SK-N-SH treated with all-trans-retinoic acid at 6 μM for 48 hours (cell line): Measurements from ENCODE around the gene DPYD.

Source experiments
- ATAC-seq: fragments of 200-7000 bp; cut with Tn5 transposase; 3 replicates; pipeline ENCODE4 v1.9.1; 2020; ENCODE audit warnings: mild to moderate bottlenecking, moderate library complexity
- ARNTL ChIP-seq: fragments of 450-650 bp; formaldehyde crosslinking; IDR thresholded peaks from 2 replicates; pipeline ENCODE4 v1.5.0; 2020; ENCODE audit warnings: low read depth, mild to moderate bottlenecking, moderate library complexity, borderline replicate concordance
- BACH2 ChIP-seq: fragments of 250-450 bp; sonication (Bioruptor Pico); IDR thresholded peaks from 2 replicates; pipeline ENCODE4 v1.9.0; 2021; ENCODE audit warnings: mild to moderate bottlenecking, borderline replicate concordance
- CREB5 ChIP-seq: fragments of 250-450 bp; sonication (Bioruptor Pico); IDR thresholded peaks from 2 replicates; pipeline ENCODE4 v1.5.1; 2020; ENCODE audit warnings: low read depth, mild to moderate bottlenecking, moderate library complexity
- CSDC2 ChIP-seq: fragments of 250-450 bp; sonication (Bioruptor Pico); IDR thresholded peaks from 2 replicates; pipeline ENCODE4 v1.5.0; 2020; ENCODE audit warnings: mild to moderate bottlenecking, moderate library complexity
- ESRRG ChIP-seq: fragments of 250-450 bp; sonication (Bioruptor Pico); IDR thresholded peaks from 2 replicates; pipeline ENCODE4 v1.6.1; 2021; ENCODE audit warnings: mild to moderate bottlenecking
- GLIS3 ChIP-seq: fragments of 250-450 bp; sonication (Bioruptor Pico); IDR thresholded peaks from 2 replicates; pipeline ENCODE4 v1.5.0; 2020; ENCODE audit warnings: mild to moderate bottlenecking, moderate library complexity
- ISL1 ChIP-seq: fragments of 250-450 bp; sonication (Bioruptor Pico); IDR thresholded peaks from 2 replicates; pipeline ENCODE4 v2.1.2; 2022; ENCODE audit warnings: mild to moderate bottlenecking, moderate library complexity
- OSR1 ChIP-seq: fragments of 250-450 bp; sonication (Bioruptor Pico); IDR thresholded peaks from 2 replicates; pipeline ENCODE4 v1.8.0; 2022; ENCODE audit warnings: moderate library complexity, mild to moderate bottlenecking, inconsistent platforms
- POU6F1 ChIP-seq: fragments of 250-450 bp; sonication (Bioruptor Pico); IDR thresholded peaks from 2 replicates; pipeline ENCODE4 v1.8.0; 2021; ENCODE audit warnings: low read depth, mild to moderate bottlenecking, moderate library complexity, borderline replicate concordance
- PPARA ChIP-seq: fragments of 250-450 bp; sonication (Bioruptor Pico); IDR thresholded peaks from 2 replicates; pipeline ENCODE4 v1.5.0; 2020; ENCODE audit warnings: mild to moderate bottlenecking, borderline replicate concordance
- RARB ChIP-seq: fragments of 250-450 bp; sonication (Bioruptor Pico); IDR thresholded peaks from 2 replicates; pipeline ENCODE4 v1.8.0; 2021; ENCODE audit warnings: mild to moderate bottlenecking, moderate library complexity
- SNAI2 ChIP-seq: fragments of 250-450 bp; sonication (Bioruptor Pico); IDR thresholded peaks from 2 replicates; pipeline ENCODE4 v1.5.0; 2020; ENCODE audit warnings: mild to moderate bottlenecking, moderate library complexity
- TCF4 ChIP-seq: fragments of 250-450 bp; sonication (Bioruptor Pico); IDR thresholded peaks from 2 replicates; pipeline ENCODE4 v1.8.0; 2021; ENCODE audit warnings: mild to moderate bottlenecking, moderate library complexity, borderline replicate concordance
- TOX ChIP-seq: fragments of 250-450 bp; sonication (Bioruptor Pico); IDR thresholded peaks from 2 replicates; pipeline ENCODE4 v1.8.0; 2021; ENCODE audit warnings: mild to moderate bottlenecking, moderate library complexity, borderline replicate concordance
- ZC3H10 ChIP-seq: fragments of 250-450 bp; sonication (Bioruptor Pico); IDR thresholded peaks from 2 replicates; pipeline ENCODE4 v1.5.1; 2021; ENCODE audit warnings: mild to moderate bottlenecking, moderate library complexity
- ZFP30 ChIP-seq: fragments of 450-650 bp; formaldehyde crosslinking; IDR thresholded peaks from 2 replicates; pipeline ENCODE4 v1.5.0; 2022; ENCODE audit warnings: mild to moderate bottlenecking, moderate library complexity
- ZNF565 ChIP-seq: fragments of 450-650 bp; formaldehyde crosslinking; conservative IDR thresholded peaks from 2 replicates; pipeline ENCODE4 v1.5.0; 2020; ENCODE audit warnings: low read depth, mild to moderate bottlenecking, moderate library complexity
- ZNF70 ChIP-seq: fragments of 450-650 bp; formaldehyde crosslinking; IDR thresholded peaks from 2 replicates; pipeline ENCODE4 v1.5.0; 2020; ENCODE audit warnings: mild to moderate bottlenecking, moderate library complexity
- ZNF8 ChIP-seq: fragments of 450-650 bp; formaldehyde crosslinking; IDR thresholded peaks from 2 replicates; pipeline ENCODE4 v1.5.0; 2020; ENCODE audit warnings: mild to moderate bottlenecking, moderate library complexity
- TF ChIP-seq, protein P1 (sequence below): fragments of 250-450 bp; sonication (Bioruptor Pico); IDR thresholded peaks from 2 replicates; pipeline ENCODE4 v1.5.0; 2020; ENCODE audit warnings: mild to moderate bottlenecking, moderate library complexity
- TF ChIP-seq, protein P2 (sequence below): fragments of 250-450 bp; sonication (Bioruptor Pico); IDR thresholded peaks from 2 replicates; pipeline ENCODE4 v1.8.0; 2020; ENCODE audit warnings: mild to moderate bottlenecking, moderate library complexity, borderline replicate concordance
- TF ChIP-seq, protein P3 (sequence below): fragments of 250-450 bp; sonication (Bioruptor Pico); IDR thresholded peaks from 2 replicates; pipeline ENCODE4 v1.5.1; 2021; ENCODE audit warnings: mild to moderate bottlenecking, moderate library complexity

The DPYD gene

DNA sequence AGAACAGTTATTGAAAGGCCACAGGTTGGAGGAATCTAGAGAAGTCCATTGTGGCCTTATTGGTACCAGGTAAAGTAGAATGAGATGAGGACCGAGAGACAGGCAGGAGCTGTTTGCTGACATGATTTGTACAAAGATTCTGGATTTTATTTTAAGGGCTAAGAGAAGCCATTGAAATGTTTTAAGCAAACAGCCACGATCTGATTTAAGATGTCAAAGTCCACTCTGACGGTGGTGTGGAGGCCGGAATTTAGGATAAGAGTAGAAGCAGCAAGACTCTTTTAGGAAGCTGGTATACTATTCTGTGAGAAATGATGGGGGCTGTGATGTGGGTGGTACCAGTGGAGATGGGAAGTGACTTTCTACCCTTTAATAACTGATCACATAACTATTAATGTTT, 418.5 kb downstream of the DPYD start:
- ATAC-seq: no peak
- TF ChIP-seq POU6F1 (CRISPR knock-in tag): no peak
- no peak for TF ChIP-seq ZFP30 (CRISPR knock-in tag)
- TF ChIP-seq ZC3H10 (CRISPR knock-in tag): no peak
- no peak for TF ChIP-seq RARB (CRISPR knock-in tag)
- TF ChIP-seq, protein P1, sequence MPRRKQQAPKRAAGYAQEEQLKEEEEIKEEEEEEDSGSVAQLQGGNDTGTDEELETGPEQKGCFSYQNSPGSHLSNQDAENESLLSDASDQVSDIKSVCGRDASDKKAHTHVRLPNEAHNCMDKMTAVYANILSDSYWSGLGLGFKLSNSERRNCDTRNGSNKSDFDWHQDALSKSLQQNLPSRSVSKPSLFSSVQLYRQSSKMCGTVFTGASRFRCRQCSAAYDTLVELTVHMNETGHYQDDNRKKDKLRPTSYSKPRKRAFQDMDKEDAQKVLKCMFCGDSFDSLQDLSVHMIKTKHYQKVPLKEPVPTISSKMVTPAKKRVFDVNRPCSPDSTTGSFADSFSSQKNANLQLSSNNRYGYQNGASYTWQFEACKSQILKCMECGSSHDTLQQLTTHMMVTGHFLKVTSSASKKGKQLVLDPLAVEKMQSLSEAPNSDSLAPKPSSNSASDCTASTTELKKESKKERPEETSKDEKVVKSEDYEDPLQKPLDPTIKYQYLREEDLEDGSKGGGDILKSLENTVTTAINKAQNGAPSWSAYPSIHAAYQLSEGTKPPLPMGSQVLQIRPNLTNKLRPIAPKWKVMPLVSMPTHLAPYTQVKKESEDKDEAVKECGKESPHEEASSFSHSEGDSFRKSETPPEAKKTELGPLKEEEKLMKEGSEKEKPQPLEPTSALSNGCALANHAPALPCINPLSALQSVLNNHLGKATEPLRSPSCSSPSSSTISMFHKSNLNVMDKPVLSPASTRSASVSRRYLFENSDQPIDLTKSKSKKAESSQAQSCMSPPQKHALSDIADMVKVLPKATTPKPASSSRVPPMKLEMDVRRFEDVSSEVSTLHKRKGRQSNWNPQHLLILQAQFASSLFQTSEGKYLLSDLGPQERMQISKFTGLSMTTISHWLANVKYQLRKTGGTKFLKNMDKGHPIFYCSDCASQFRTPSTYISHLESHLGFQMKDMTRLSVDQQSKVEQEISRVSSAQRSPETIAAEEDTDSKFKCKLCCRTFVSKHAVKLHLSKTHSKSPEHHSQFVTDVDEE (CRISPR knock-in tag): no peak
- no peak for TF ChIP-seq SNAI2 (CRISPR knock-in tag)
- no peak for TF ChIP-seq TCF4
- TF ChIP-seq, protein P2, sequence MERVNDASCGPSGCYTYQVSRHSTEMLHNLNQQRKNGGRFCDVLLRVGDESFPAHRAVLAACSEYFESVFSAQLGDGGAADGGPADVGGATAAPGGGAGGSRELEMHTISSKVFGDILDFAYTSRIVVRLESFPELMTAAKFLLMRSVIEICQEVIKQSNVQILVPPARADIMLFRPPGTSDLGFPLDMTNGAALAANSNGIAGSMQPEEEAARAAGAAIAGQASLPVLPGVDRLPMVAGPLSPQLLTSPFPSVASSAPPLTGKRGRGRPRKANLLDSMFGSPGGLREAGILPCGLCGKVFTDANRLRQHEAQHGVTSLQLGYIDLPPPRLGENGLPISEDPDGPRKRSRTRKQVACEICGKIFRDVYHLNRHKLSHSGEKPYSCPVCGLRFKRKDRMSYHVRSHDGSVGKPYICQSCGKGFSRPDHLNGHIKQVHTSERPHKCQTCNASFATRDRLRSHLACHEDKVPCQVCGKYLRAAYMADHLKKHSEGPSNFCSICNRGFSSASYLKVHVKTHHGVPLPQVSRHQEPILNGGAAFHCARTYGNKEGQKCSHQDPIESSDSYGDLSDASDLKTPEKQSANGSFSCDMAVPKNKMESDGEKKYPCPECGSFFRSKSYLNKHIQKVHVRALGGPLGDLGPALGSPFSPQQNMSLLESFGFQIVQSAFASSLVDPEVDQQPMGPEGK (CRISPR knock-in tag): no peak
- TF ChIP-seq ZNF565 (CRISPR knock-in tag): no peak
- no peak for TF ChIP-seq CSDC2 (CRISPR knock-in tag)
- no peak for TF ChIP-seq ISL1 (CRISPR knock-in tag)
- TF ChIP-seq ESRRG (CRISPR knock-in tag): no peak
- no peak for TF ChIP-seq PPARA
- TF ChIP-seq ARNTL (CRISPR knock-in tag): no peak
- TF ChIP-seq ZNF70: no peak
- TF ChIP-seq OSR1 (CRISPR knock-in tag): no peak
- TF ChIP-seq GLIS3 (CRISPR knock-in tag): no peak
- TF ChIP-seq, protein P3, sequence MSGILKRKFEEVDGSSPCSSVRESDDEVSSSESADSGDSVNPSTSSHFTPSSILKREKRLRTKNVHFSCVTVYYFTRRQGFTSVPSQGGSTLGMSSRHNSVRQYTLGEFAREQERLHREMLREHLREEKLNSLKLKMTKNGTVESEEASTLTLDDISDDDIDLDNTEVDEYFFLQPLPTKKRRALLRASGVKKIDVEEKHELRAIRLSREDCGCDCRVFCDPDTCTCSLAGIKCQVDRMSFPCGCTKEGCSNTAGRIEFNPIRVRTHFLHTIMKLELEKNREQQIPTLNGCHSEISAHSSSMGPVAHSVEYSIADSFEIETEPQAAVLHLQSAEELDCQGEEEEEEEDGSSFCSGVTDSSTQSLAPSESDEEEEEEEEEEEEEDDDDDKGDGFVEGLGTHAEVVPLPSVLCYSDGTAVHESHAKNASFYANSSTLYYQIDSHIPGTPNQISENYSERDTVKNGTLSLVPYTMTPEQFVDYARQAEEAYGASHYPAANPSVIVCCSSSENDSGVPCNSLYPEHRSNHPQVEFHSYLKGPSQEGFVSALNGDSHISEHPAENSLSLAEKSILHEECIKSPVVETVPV (CRISPR knock-in tag): no peak
- no peak for TF ChIP-seq BACH2
- no peak for TF ChIP-seq ZNF8 (CRISPR knock-in tag)

GRCh38 chr1:97501628-97502027, 419.2 kb downstream of the DPYD start:
- no peak for TF ChIP-seq CREB5
- TF ChIP-seq ZFP30 (CRISPR knock-in tag): no peak
- no peak for TF ChIP-seq ZNF565 (CRISPR knock-in tag)
- TF ChIP-seq SNAI2 (CRISPR knock-in tag): no peak
- TF ChIP-seq OSR1 (CRISPR knock-in tag): no peak
- TF ChIP-seq ARNTL (CRISPR knock-in tag): no peak
- TF ChIP-seq ZC3H10 (CRISPR knock-in tag): no peak
- TF ChIP-seq ESRRG (CRISPR knock-in tag): no peak
- no peak for TF ChIP-seq BACH2
- TF ChIP-seq, all 23 proteins: peak for 0
- no peak for ATAC-seq

DNA sequence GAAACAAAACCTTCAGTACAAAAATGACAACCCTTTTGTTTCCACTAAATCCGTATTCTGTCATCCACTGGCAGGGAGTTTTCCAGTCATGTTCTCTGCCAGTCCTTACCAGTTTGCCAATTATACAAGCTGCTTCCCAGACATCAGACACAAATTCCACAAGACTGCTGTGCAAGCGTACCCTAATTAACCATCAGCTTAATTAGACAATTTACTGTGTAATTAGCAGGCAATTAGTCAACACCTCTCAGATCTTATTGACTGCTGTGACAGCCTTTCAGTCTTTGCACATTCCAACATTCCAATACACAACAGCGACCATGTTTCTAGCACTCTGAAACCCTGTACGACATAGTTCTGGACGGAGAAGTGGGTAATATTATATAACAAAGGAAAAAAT, 420.1 kb downstream of the DPYD start:
- TF ChIP-seq OSR1 (CRISPR knock-in tag) (no peak), CSDC2 (CRISPR knock-in tag) (no peak), ISL1 (CRISPR knock-in tag) (no peak), TOX (CRISPR knock-in tag) (no peak), ZNF70 (no peak), ZFP30 (CRISPR knock-in tag) (no peak), CREB5 (no peak)
- TF ChIP-seq, protein P3 (CRISPR knock-in tag): no peak
- ATAC-seq: no peak
